GM12878 (cell line): ENCODE results near the gene KRT10.

Experiments used
- CTCF ChIP-seq, 3 experiments: IDR thresholded peaks in 2 of 3; conservative IDR thresholded peaks in 1 of 3; 2 replicates each; pipeline ENCODE4 v1.5.1; 2011; ENCODE audit warnings: low read depth in 3 of 3, low read length in 3 of 3, mild to moderate bottlenecking in 3 of 3, control low read depth in 2 of 3, moderate library complexity in 2 of 3, inconsistent platforms in 1 of 3, mixed read lengths in 1 of 3; ENCODE audit not compliant: control insufficient read depth in 2 of 3, insufficient read depth in 1 of 3; ENCODE audit errors: extremely low read depth in 1 of 3
- MAX ChIP-seq: IDR thresholded peaks from 2 replicates; pipeline ENCODE4 v1.6.1; 2012; ENCODE audit warnings: low read depth, low read length, improper control_type of control experiment
- NKRF ChIP-seq: fragments of 450-650 bp; conservative IDR thresholded peaks from 2 replicates; pipeline ENCODE4 v1.6.1; 2017; ENCODE audit warnings: mild to moderate bottlenecking, moderate library complexity
- NR2C1 ChIP-seq: fragments of 450-650 bp; IDR thresholded peaks from 2 replicates; pipeline ENCODE4 v1.6.1; 2017; ENCODE audit warnings: antibody characterized with exemption, mild to moderate bottlenecking, moderate library complexity
- NR2C2 ChIP-seq: IDR thresholded peaks from 2 replicates; pipeline ENCODE4 v1.6.1; 2011; ENCODE audit warnings: borderline replicate concordance, low read depth; ENCODE audit not compliant: control insufficient read depth, insufficient read length
- NRF1 ChIP-seq: conservative IDR thresholded peaks from 2 replicates; pipeline ENCODE4 v1.6.1; 2011; ENCODE audit warnings: mild to moderate bottlenecking, low read depth, low read length, improper control_type of control experiment
- POLR2AphosphoS5 ChIP-seq: IDR thresholded peaks from 2 replicates; pipeline ENCODE4 v1.6.1; 2011; ENCODE audit warnings: mild to moderate bottlenecking, low read length, inconsistent platforms
- TAF1 ChIP-seq: IDR thresholded peaks from 2 replicates; pipeline ENCODE4 v1.6.1; 2011; ENCODE audit warnings: mild to moderate bottlenecking, low read depth, low read length, borderline replicate concordance
- ZNF274 ChIP-seq: IDR thresholded peaks from one replicate; pipeline ENCODE4 v1.8.0; 2011; ENCODE audit not compliant: insufficient read length, insufficient read depth
- TF ChIP-seq, protein P1 (sequence below): fragments of 450-650 bp; IDR thresholded peaks from 2 replicates; pipeline ENCODE4 v1.6.1; 2014; ENCODE audit warnings: mild to moderate bottlenecking

DNA sequence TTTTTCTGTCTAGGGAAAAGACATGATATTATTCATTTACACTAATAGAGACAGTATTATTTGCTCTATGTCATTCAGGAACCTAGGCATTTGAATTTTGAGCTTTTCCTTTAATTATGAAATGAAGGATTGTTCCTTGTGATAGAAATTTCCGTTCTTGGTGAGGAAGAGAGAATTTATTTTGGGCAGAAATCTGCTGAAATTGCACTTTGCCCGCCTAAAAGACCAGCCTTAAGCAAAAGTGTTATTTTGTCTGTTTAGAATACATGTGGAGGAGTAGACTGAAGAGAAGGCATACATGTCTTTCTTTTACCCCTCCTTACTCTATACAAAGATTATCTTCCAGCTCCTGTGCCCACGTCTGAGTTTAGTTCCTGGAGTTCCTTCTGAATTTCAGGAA lies 16.8 kb upstream of the KRT10 start:
- TF ChIP-seq MAX (no peak), CTCF (IDR thresholded peaks at IDR 0.05 in 2 of 3, conservative IDR thresholded peaks at IDR 0.05 in 1 of 3; ENCODE audit: control insufficient read depth in 2 of 3, extremely low read depth in 1 of 3, insufficient read depth in 1 of 3, low read depth in 3 of 3, low read length in 3 of 3) (no peak), NKRF (no peak), NR2C1 (no peak), NR2C2 (no peak), TAF1 (no peak), ZNF274 (no peak), NRF1 (no peak), POLR2AphosphoS5 (no peak)
- TF ChIP-seq, protein P1, sequence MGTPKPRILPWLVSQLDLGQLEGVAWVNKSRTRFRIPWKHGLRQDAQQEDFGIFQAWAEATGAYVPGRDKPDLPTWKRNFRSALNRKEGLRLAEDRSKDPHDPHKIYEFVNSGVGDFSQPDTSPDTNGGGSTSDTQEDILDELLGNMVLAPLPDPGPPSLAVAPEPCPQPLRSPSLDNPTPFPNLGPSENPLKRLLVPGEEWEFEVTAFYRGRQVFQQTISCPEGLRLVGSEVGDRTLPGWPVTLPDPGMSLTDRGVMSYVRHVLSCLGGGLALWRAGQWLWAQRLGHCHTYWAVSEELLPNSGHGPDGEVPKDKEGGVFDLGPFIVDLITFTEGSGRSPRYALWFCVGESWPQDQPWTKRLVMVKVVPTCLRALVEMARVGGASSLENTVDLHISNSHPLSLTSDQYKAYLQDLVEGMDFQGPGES = no peak
